ENCODE results near the gene IQSEC1. TPM values are rescaled to one million over a fixed set of nuclear protein-coding genes. Genes with fewer than 3 reads are reported as not detected.
A peak's percentile ranks its signal among the peaks of the same experiment; 100 is the strongest.

The IQSEC1 gene
- total and polyA plus RNA-seq, 2 experiments from 2014 or later: 17.8 to 51.7 TPM

GRCh38 chr3:13005301-13005700 lies 67.9 kb downstream of the IQSEC1 start:
- Histone ChIP-seq H3K27ac (no peak overlapping the region), H3K27me3 (no peaks in the 10 kb centered on the region), H3K4me3 (no peak overlapping the region), H3K4me1 (ENCODE audit: low read depth) (no peaks in the 10 kb centered on the region), H3K36me3 (no peaks in the 10 kb centered on the region), H3K9me3 (ENCODE audit: low read depth) (no peaks in the 10 kb centered on the region)
- DNase-seq (ENCODE audit: low read depth in 1 of 2, low spot score in 1 of 2): no peak
- TF ChIP-seq CTCF (IDR thresholded peaks at IDR 0.05; ENCODE audit: low read depth, low read length): no peak

GRCh38 chr3:13004376-13004775 lies 68.9 kb downstream of the IQSEC1 start:
- H3K4me1 ChIP-seq (ENCODE audit: low read depth): no peaks in the 10 kb centered on the region
- no peak for TF ChIP-seq CTCF (IDR thresholded peaks at IDR 0.05; ENCODE audit: low read depth, low read length)
- no peak overlapping the region for H3K4me3 ChIP-seq
- no peaks in the 10 kb centered on the region for H3K27me3 ChIP-seq
- no peaks in the 10 kb centered on the region for H3K36me3 ChIP-seq
- H3K9me3 ChIP-seq (ENCODE audit: low read depth): no peaks in the 10 kb centered on the region
- DNase-seq (ENCODE audit: low read depth in 1 of 2, low spot score in 1 of 2): no peak
- no peak overlapping the region for H3K27ac ChIP-seq

GRCh38 chr3:13003608-13004007 lies 69.6 kb downstream of the IQSEC1 start:
- TF ChIP-seq CTCF (IDR thresholded peaks at IDR 0.05; ENCODE audit: low read depth, low read length): no peak
- Histone ChIP-seq H3K27me3 (no peaks in the 10 kb centered on the region), H3K4me3 (no peak overlapping the region), H3K36me3 (no peaks in the 10 kb centered on the region), H3K4me1 (ENCODE audit: low read depth) (no peaks in the 10 kb centered on the region), H3K9me3 (ENCODE audit: low read depth) (no peaks in the 10 kb centered on the region), H3K27ac (no peak overlapping the region)
- DNase-seq (ENCODE audit: low read depth in 1 of 2, low spot score in 1 of 2): no peak

GRCh38 chr3:13002398-13003124 lies 70.7 kb downstream of the IQSEC1 start:
- no peak overlapping the region for H3K27ac ChIP-seq
- no peak for TF ChIP-seq CTCF (IDR thresholded peaks at IDR 0.05; ENCODE audit: low read depth, low read length)
- no peak overlapping the region for H3K4me3 ChIP-seq
- no peak for DNase-seq (ENCODE audit: low read depth in 1 of 2, low spot score in 1 of 2)
- no peaks in the 10 kb centered on the region for H3K36me3 ChIP-seq
- H3K9me3 ChIP-seq (ENCODE audit: low read depth): no peaks in the 10 kb centered on the region
- H3K27me3 ChIP-seq: no peaks in the 10 kb centered on the region
- H3K4me1 ChIP-seq (ENCODE audit: low read depth): no peaks in the 10 kb centered on the region

- TF ChIP-seq CTCF (IDR thresholded peaks at IDR 0.05; ENCODE audit: low read depth, low read length): no peak
- Histone ChIP-seq H3K4me3 (no peak overlapping the region), H3K27ac (no peak overlapping the region), H3K36me3 (no peaks in the 10 kb centered on the region), H3K27me3 (no peaks in the 10 kb centered on the region), H3K4me1 (ENCODE audit: low read depth) (no peaks in the 10 kb centered on the region), H3K9me3 (ENCODE audit: low read depth) (no peaks in the 10 kb centered on the region)
- peak in 1 of 2 donors; percentile 41 for DNase-seq (ENCODE audit: low read depth in 1 of 2, low spot score in 1 of 2)
Measured at GRCh38 chr3:12999147-13000140, 73.8 kb downstream of the IQSEC1 start.
